GM10266 (cell line): ENCODE measurements around the gene ZRANB3.
"Not testable (repeated sequence)": the region's sequence is repeated elsewhere in the genome, so short reads cannot be mapped to it uniquely, and the experiment has no call there.

ENCODE experiments used
- DNase-seq: peaks from one replicate; pipeline ENCODE4 v3.0.0; 2012; ENCODE audit errors: extremely low spot score
- CTCF ChIP-seq: IDR thresholded peaks from 2 replicates; pipeline ENCODE4 v1.5.1; 2012; ENCODE audit warnings: mild to moderate bottlenecking, low read depth; ENCODE audit not compliant: control insufficient read depth, insufficient read depth; ENCODE audit errors: missing control alignments

The ZRANB3 gene

GRCh38 chr2:135124924-135125886 is 405.8 kb downstream of the ZRANB3 start:
- no peak for TF ChIP-seq CTCF
- DNase-seq: no peak

- DNase-seq: not testable (repeated sequence)
Observed at GRCh38 chr2:135121658-135122039, 409.4 kb downstream of the ZRANB3 start.

GRCh38 chr2:135121016-135121657 is 409.9 kb downstream of the ZRANB3 start:
- no peak for DNase-seq
- no peak for TF ChIP-seq CTCF

- no peak for TF ChIP-seq CTCF
- DNase-seq: no peak
Observed at GRCh38 chr2:135119582-135119981, 411.4 kb downstream of the ZRANB3 start.

GRCh38 chr2:135113322-135113721 is 417.7 kb downstream of the ZRANB3 start:
- no peak for TF ChIP-seq CTCF
- DNase-seq: no peak

GRCh38 chr2:135105513-135106316 is 425.3 kb downstream of the ZRANB3 start:
- DNase-seq: not testable (repeated sequence)

GRCh38 chr2:135103843-135104242 is 427.2 kb downstream of the ZRANB3 start:
- DNase-seq: no peak

More at GRCh38 chr2:135103843-135104242, 427.2 kb downstream of the ZRANB3 start:
- no peak for TF ChIP-seq CTCF
